H1 (cell line): ENCODE results near the gene TGM2. TPM values are rescaled to one million over a fixed set of nuclear protein-coding genes. Genes with fewer than 3 reads are reported as not detected.

Experiments
- CTCF ChIA-PET: fragments of 300-600 bp; sonication (Branson Sonifier 250); formaldehyde crosslinking; loops from one replicate; lab custom pipeline; 2021; ENCODE audit not compliant: partially characterized antibody; lab: Charles Lee
- POLR2A ChIA-PET: fragments of 300-600 bp; sonication (Branson Sonifier 250); formaldehyde crosslinking; loops from one replicate; lab custom pipeline; 2021; ENCODE audit warnings: inconsistent platforms; ENCODE audit not compliant: partially characterized antibody; lab: Charles Lee
- DNase-seq, 2 experiments: peaks; one replicate each; pipeline versions ENCODE4 v3.0.0 to v3.0.0-alpha.2; 2010 to 2022; ENCODE audit warnings: low spot score in 2 of 2, low read depth in 1 of 2, mixed read lengths in 1 of 2
- FAIRE-seq: peaks from 2 replicates; lab custom pipeline; 2011; peaks lifted over from hg19 to GRCh38; lab: Jason Lieb, UNC
- H2AFZ ChIP-seq: 2 replicates; pipeline ENCODE4 v1.8.1; 2012; ENCODE audit warnings: low read length, inconsistent platforms
- H2AK5ac ChIP-seq: 2 replicates; pipeline ENCODE4 v1.6.1; 2013; ENCODE audit warnings: low read depth, low read length
- H2BK120ac ChIP-seq: replicated peaks from 2 replicates; pipeline ENCODE3; 2013; ENCODE audit warnings: low read depth, low read length, inconsistent platforms
- H2BK12ac ChIP-seq: 2 replicates; pipeline ENCODE4 v1.6.1; 2013; ENCODE audit warnings: low read depth, low read length
- H2BK15ac ChIP-seq: 2 replicates; pipeline ENCODE4 v1.6.1; 2013; ENCODE audit warnings: low read length
- H2BK20ac ChIP-seq: 2 replicates; pipeline ENCODE4 v1.6.1; 2013; ENCODE audit warnings: low read length
- H2BK5ac ChIP-seq: 2 replicates; pipeline ENCODE4 v1.6.1; 2013; ENCODE audit warnings: low read depth, low read length
- H3K14ac ChIP-seq: 2 replicates; pipeline ENCODE4 v1.6.1; 2013; ENCODE audit warnings: inconsistent platforms; ENCODE audit not compliant: insufficient read length
- H3K18ac ChIP-seq: 2 replicates; pipeline ENCODE4 v1.6.1; 2013; ENCODE audit warnings: low read length; ENCODE audit errors: extremely low read depth
- H3K23ac ChIP-seq: 2 replicates; pipeline ENCODE4 v1.6.1; 2013; ENCODE audit warnings: inconsistent platforms; ENCODE audit not compliant: insufficient read length
- H3K23me2 ChIP-seq: 2 replicates; pipeline ENCODE4 v1.6.1; 2013; ENCODE audit warnings: low read depth, low read length
- H3K27ac ChIP-seq: 2 replicates; pipeline ENCODE4 v1.6.1; 2011; ENCODE audit warnings: low read depth, low read length, inconsistent platforms
- H3K27me3 ChIP-seq, 4 experiments: replicated peaks in 1 of 4; 1 replicate in 1 of 4; 2 replicates in 3 of 4; pipeline versions ENCODE4 v1.6.1 to v1.8.1; 2011 to 2013; ENCODE audit warnings: low read length in 3 of 4, mild to moderate bottlenecking in 3 of 4, inconsistent platforms in 2 of 4, mixed read lengths in 2 of 4, moderate library complexity in 1 of 4; ENCODE audit not compliant: control insufficient read depth in 3 of 4, insufficient read depth in 3 of 4; ENCODE audit errors: extremely low read depth in 1 of 4
- H3K36me3 ChIP-seq, 4 experiments: 2 replicates each; pipeline versions ENCODE4 v1.6.1 to v1.8.1; 2011 to 2013; ENCODE audit warnings: mild to moderate bottlenecking in 4 of 4, low read length in 3 of 4, moderate library complexity in 2 of 4, control low read depth in 1 of 4, inconsistent platforms in 1 of 4; ENCODE audit not compliant: insufficient read depth in 4 of 4, control insufficient read depth in 2 of 4
- H3K4ac ChIP-seq: replicated peaks from 2 replicates; pipeline ENCODE3; 2013; ENCODE audit warnings: low read length, low read depth, mixed read lengths, inconsistent platforms; ENCODE audit not compliant: insufficient read length
- H3K4me1 ChIP-seq, 4 experiments: replicated peaks in 1 of 4; 1 replicate in 1 of 4; 2 replicates in 3 of 4; pipeline versions ENCODE4 v1.6.1 to v1.8.1; 2011 to 2013; ENCODE audit warnings: low read length in 3 of 4, inconsistent platforms in 2 of 4, mixed read lengths in 1 of 4; ENCODE audit not compliant: insufficient read depth in 4 of 4, control insufficient read depth in 3 of 4
- H3K4me2 ChIP-seq, 2 experiments: 2 replicates each; pipeline versions ENCODE4 v1.6.1 to v1.8.1; 2011 to 2013; ENCODE audit warnings: low read depth in 2 of 2, low read length in 2 of 2, control low read depth in 1 of 2, inconsistent platforms in 1 of 2, mild to moderate bottlenecking in 1 of 2; ENCODE audit not compliant: insufficient read depth in 1 of 2
- H3K4me3 ChIP-seq, 4 experiments: fragments of 200-600, 300-600 bp in 1 of 4; sonication (generic), shearing (Covaris generic), sonication (Bioruptor Twin) in 1 of 4; 2 replicates each; pipeline versions ENCODE4 v1.5.1 to v1.8.1; 2011 to 2016; ENCODE audit warnings: low read length in 4 of 4, low read depth in 3 of 4, control low read depth in 2 of 4, inconsistent platforms in 2 of 4, mild to moderate bottlenecking in 2 of 4, mixed read lengths in 1 of 4, moderate library complexity in 1 of 4; ENCODE audit not compliant: insufficient read depth in 2 of 4; ENCODE audit errors: extremely low read depth in 1 of 4
- H3K56ac ChIP-seq: replicated peaks from 2 replicates; pipeline ENCODE3; 2013; ENCODE audit warnings: low read depth, mild to moderate bottlenecking, mixed read lengths, low read length, inconsistent platforms; ENCODE audit not compliant: insufficient read length
- H3K79me1 ChIP-seq: 2 replicates; pipeline ENCODE4 v1.6.1; 2013; ENCODE audit warnings: low read depth, low read length, control low read depth
- H3K79me2 ChIP-seq, 2 experiments: 2 replicates each; pipeline versions ENCODE4 v1.6.1 to v1.8.1; 2012 to 2013; ENCODE audit warnings: low read length in 2 of 2, mild to moderate bottlenecking in 2 of 2, inconsistent platforms in 1 of 2; ENCODE audit not compliant: insufficient read depth in 2 of 2, control insufficient read depth in 1 of 2
- H3K9ac ChIP-seq, 4 experiments: replicated peaks in 1 of 4; 1 replicate in 1 of 4; 2 replicates in 3 of 4; pipeline versions ENCODE4 v1.6.1 to v1.8.1; 2011 to 2013; ENCODE audit warnings: low read depth in 3 of 4, low read length in 3 of 4, control low read depth in 2 of 4, mild to moderate bottlenecking in 2 of 4, moderate library complexity in 2 of 4, inconsistent platforms in 1 of 4; ENCODE audit errors: extremely low read depth in 1 of 4
- H3K9me3 ChIP-seq, 2 experiments: 2 replicates each; pipeline versions ENCODE4 v1.6.1 to v1.8.1; 2012 to 2013; ENCODE audit warnings: mild to moderate bottlenecking in 2 of 2, moderate library complexity in 2 of 2, control low read depth in 1 of 2, inconsistent platforms in 1 of 2, low read depth in 1 of 2, low read length in 1 of 2, mixed read lengths in 1 of 2; ENCODE audit not compliant: insufficient read depth in 2 of 2
- H4K20me1 ChIP-seq, 2 experiments: replicated peaks in 1 of 2; 2 replicates each; pipeline versions ENCODE3 to v1.8.1; 2011 to 2013; ENCODE audit warnings: inconsistent platforms in 2 of 2, low read length in 2 of 2, mild to moderate bottlenecking in 1 of 2; ENCODE audit not compliant: insufficient read depth in 2 of 2, control insufficient read depth in 1 of 2
- H4K5ac ChIP-seq: 2 replicates; pipeline ENCODE4 v1.6.1; 2013; ENCODE audit warnings: low read length, low read depth, mixed read lengths, inconsistent platforms; ENCODE audit not compliant: insufficient read length
- H4K8ac ChIP-seq: 2 replicates; pipeline ENCODE4 v1.8.0; 2013; ENCODE audit warnings: mild to moderate bottlenecking, moderate library complexity, low read length, inconsistent platforms; ENCODE audit not compliant: insufficient read depth; ENCODE audit errors: extremely low read depth
- H4K91ac ChIP-seq: replicated peaks from 2 replicates; pipeline ENCODE3; 2013; ENCODE audit warnings: low read length, mixed read lengths, inconsistent platforms; ENCODE audit not compliant: insufficient read length
- BACH1 ChIP-seq: IDR thresholded peaks from 2 replicates; pipeline ENCODE4 v1.6.1; 2012; ENCODE audit warnings: low read length, improper control_type of control experiment
- CTBP2 ChIP-seq: IDR thresholded peaks from 2 replicates; pipeline ENCODE4 v1.7.0; 2011; ENCODE audit warnings: borderline replicate concordance, mild to moderate bottlenecking, moderate library complexity, mixed read lengths, low read length; ENCODE audit not compliant: insufficient read depth, insufficient read length
- EZH2 ChIP-seq: fragments of 200-600 bp; sonication (generic); IDR thresholded peaks from 2 replicates; pipeline ENCODE4 v1.7.1; 2012; ENCODE audit warnings: low read depth, mild to moderate bottlenecking, moderate library complexity, low read length, inconsistent platforms; ENCODE audit not compliant: severe bottlenecking
- FOSL1 ChIP-seq: IDR thresholded peaks from 2 replicates; pipeline ENCODE4 v1.6.1; 2011; ENCODE audit warnings: mild to moderate bottlenecking, low read depth, low read length, moderate library complexity; ENCODE audit not compliant: insufficient read depth
- RAD21 ChIP-seq, 2 experiments: IDR thresholded peaks in 1 of 2; conservative IDR thresholded peaks in 1 of 2; 2 replicates each; pipeline ENCODE4 v1.6.1; 2011; ENCODE audit warnings: low read depth in 2 of 2, low read length in 2 of 2, improper control_type of control experiment in 1 of 2, inconsistent platforms in 1 of 2, mild to moderate bottlenecking in 1 of 2, moderate library complexity in 1 of 2
- TAF1 ChIP-seq: IDR thresholded peaks from 2 replicates; pipeline ENCODE4 v1.6.1; 2011; ENCODE audit warnings: mild to moderate bottlenecking, low read depth, low read length
- ZNF274 ChIP-seq: IDR thresholded peaks from 2 replicates; pipeline ENCODE4 v1.7.0; 2012; ENCODE audit warnings: low read length, borderline replicate concordance; ENCODE audit errors: extremely low read depth
- WGBS, 2 experiments: shearing (Covaris generic) in 1 of 2; methylation state at CpG; one replicate each; pipeline versions ENCODE4 v1.1.6 to v1.1.7; 2013 to 2015; ENCODE audit warnings: low lambda C conversion rate in 2 of 2, mixed read lengths in 2 of 2, inconsistent platforms in 1 of 2, low coverage in 1 of 2, missing lambda C conversion rate in 1 of 2; ENCODE audit not compliant: insufficient replicate concordance in 2 of 2, insufficient coverage in 1 of 2, insufficient read length in 1 of 2; ENCODE audit errors: extremely low coverage in 1 of 2, missing lambda C conversion rate in 1 of 2; 5-methylcytosine and 5-hydroxymethylcytosine counted together
- polyA plus RNA-seq, 7 experiments: library from polyadenylated mRNA; depleted of rRNA in 3 of 7; stranded (reverse) in 5 of 7; unstranded in 2 of 7; fragments of >200 nt in 5 of 7; fragments of 200-250 nt in 2 of 7; gene quantifications; 1 replicate in 5 of 7; 2 replicates in 1 of 7; 4 replicates in 1 of 7; pipeline versions ENCODE4 v1.2.1 to v1.2.3, GENCODE V29; 2011 to 2013; ENCODE audit warnings: missing spikeins in 2 of 7, mixed read lengths in 2 of 7
- total RNA-seq: library from RNA; stranded (reverse); fragmentation: NEBNext Ultra II Directional; extraction: Animal tissue kit (Norgen Biotek cat#: 25700); gene quantifications from 2 replicates; pipeline ENCODE4 v1.2.1, GENCODE V29; 2021
- TF ChIP-seq, protein P1 (sequence below), 3 experiments: IDR thresholded peaks; 1 replicate in 2 of 3; 2 replicates in 1 of 3; pipeline versions ENCODE4 v1.5.1 to v1.6.1; 2011; ENCODE audit warnings: low read length in 3 of 3, mild to moderate bottlenecking in 3 of 3, inconsistent platforms in 2 of 3, low read depth in 1 of 3, moderate library complexity in 1 of 3; ENCODE audit not compliant: insufficient read depth in 1 of 3; ENCODE audit errors: control extremely low read depth in 1 of 3

Gene TGM2
- total and polyA plus RNA-seq, 2 of the 8 experiments (the other 6 are each of a cell fraction or from before 2014, with no cell fraction given), result 0.86 to 1.0 TPM

- Histone ChIP-seq H3K4me2 (no peak overlapping the region), H3K18ac (no peak overlapping the region), H3K36me3 (no peaks in the 10 kb centered on the region)
- TF ChIP-seq FOSL1 (no peak), ZNF274 (no peak), TAF1 (no peak), EZH2 (no peak), RAD21 (IDR thresholded peaks at IDR 0.05 in 1 of 2, conservative IDR thresholded peaks at IDR 0.05 in 1 of 2; ENCODE audit: low read depth in 2 of 2, low read length in 2 of 2) (peak; percentile 67 to 79), BACH1 (no peak), CTBP2 (no peak)
- TF ChIP-seq, protein P1, sequence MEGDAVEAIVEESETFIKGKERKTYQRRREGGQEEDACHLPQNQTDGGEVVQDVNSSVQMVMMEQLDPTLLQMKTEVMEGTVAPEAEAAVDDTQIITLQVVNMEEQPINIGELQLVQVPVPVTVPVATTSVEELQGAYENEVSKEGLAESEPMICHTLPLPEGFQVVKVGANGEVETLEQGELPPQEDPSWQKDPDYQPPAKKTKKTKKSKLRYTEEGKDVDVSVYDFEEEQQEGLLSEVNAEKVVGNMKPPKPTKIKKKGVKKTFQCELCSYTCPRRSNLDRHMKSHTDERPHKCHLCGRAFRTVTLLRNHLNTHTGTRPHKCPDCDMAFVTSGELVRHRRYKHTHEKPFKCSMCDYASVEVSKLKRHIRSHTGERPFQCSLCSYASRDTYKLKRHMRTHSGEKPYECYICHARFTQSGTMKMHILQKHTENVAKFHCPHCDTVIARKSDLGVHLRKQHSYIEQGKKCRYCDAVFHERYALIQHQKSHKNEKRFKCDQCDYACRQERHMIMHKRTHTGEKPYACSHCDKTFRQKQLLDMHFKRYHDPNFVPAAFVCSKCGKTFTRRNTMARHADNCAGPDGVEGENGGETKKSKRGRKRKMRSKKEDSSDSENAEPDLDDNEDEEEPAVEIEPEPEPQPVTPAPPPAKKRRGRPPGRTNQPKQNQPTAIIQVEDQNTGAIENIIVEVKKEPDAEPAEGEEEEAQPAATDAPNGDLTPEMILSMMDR (IDR thresholded peaks at IDR 0.05; ENCODE audit: control extremely low read depth in 1 of 3, insufficient read depth in 1 of 3, low read depth in 1 of 3, low read length in 3 of 3), result peak; percentile 66 to 75 (median 74)
- TF ChIP-seq, all 59 proteins: peak for 2
- no peaks in the 10 kb centered on the region for H3K27me3 ChIP-seq
- peak overlapping the region; percentile 90; the same call in 1 of the 2 replicates for H2AFZ ChIP-seq
- no peak overlapping the region for H3K4ac ChIP-seq
- POLR2A ChIA-PET, result no interaction called here
- CTCF ChIA-PET, result interaction anchor here (0.6 to 7.5 kb wide), 47 partner anchors 8 to 295 kb away, joined by 3 to 198 read pairs (median 4); partner anchors contain the start of gene TGM2
- H2BK20ac ChIP-seq, result no peak overlapping the region
- no peak overlapping the region for H4K8ac ChIP-seq
- no peak overlapping the region; the same call in 1 of the 2 replicates for H2BK5ac ChIP-seq
- peak overlapping the region; percentile 43; the same call in 1 of the 2 replicates for H2BK12ac ChIP-seq
- no peak overlapping the region for H3K4me3 ChIP-seq
- H3K79me1 ChIP-seq, result no peaks in the 10 kb centered on the region
- no peaks in the 10 kb centered on the region for H3K9me3 ChIP-seq
- H3K23me2 ChIP-seq, result no peaks in the 10 kb centered on the region
- no peak overlapping the region for H3K27ac ChIP-seq
- no peak for FAIRE-seq
- no peak overlapping the region for H3K14ac ChIP-seq
- 66% methylated on average over 10 of the region's 10 CpGs; no CpG with 5 or more reads in 1 of the 2 experiments for WGBS, 2 experiments
- DNase-seq, result peak; percentile 38 to 79
- H3K79me2 ChIP-seq, result no peaks in the 10 kb centered on the region
- H3K56ac ChIP-seq, result no peak overlapping the region
- H3K23ac ChIP-seq, result no peak overlapping the region
- no peak overlapping the region for H2BK120ac ChIP-seq
- H3K4me1 ChIP-seq, result no peaks in the 10 kb centered on the region
- H4K91ac ChIP-seq, result no peak overlapping the region
- H3K9ac ChIP-seq, result no peak overlapping the region
- no peak overlapping the region for H2AK5ac ChIP-seq
- no peaks in the 10 kb centered on the region for H4K20me1 ChIP-seq
- 0 out of 2 replicates have a peak overlapping the region, but pooled peaks have one; percentile 37 for H2BK15ac ChIP-seq
- no peak overlapping the region for H4K5ac ChIP-seq
Measured at GRCh38 chr20:38113401-38114325, 51.4 kb downstream of the TGM2 start.
